Ishikawa (cell line): Measurements from ENCODE around the gene NCBP3.

Experiments
- CEBPB ChIP-seq: IDR thresholded peaks from 2 replicates; pipeline ENCODE4 v1.6.1; 2012
- CREB1 ChIP-seq: IDR thresholded peaks from 2 replicates; pipeline ENCODE4 v1.6.1; 2012; ENCODE audit warnings: low read depth
- EGR1 ChIP-seq: IDR thresholded peaks from 2 replicates; pipeline ENCODE4 v1.6.1; 2012
- EP300 ChIP-seq: IDR thresholded peaks from 2 replicates; pipeline ENCODE4 v1.6.1; 2012; ENCODE audit warnings: borderline replicate concordance
- FOXM1 ChIP-seq: IDR thresholded peaks from 2 replicates; pipeline ENCODE4 v1.6.1; 2012; ENCODE audit warnings: low read depth, borderline replicate concordance
- RAD21 ChIP-seq: IDR thresholded peaks from 2 replicates; pipeline ENCODE4 v1.6.1; 2012; ENCODE audit warnings: low read depth
- TAF1 ChIP-seq: IDR thresholded peaks from 2 replicates; pipeline ENCODE4 v1.6.1; 2012; ENCODE audit warnings: low read depth, mild to moderate bottlenecking
- TCF12 ChIP-seq: IDR thresholded peaks from 2 replicates; pipeline ENCODE4 v1.6.1; 2012; ENCODE audit warnings: low read depth
- USF1 ChIP-seq: IDR thresholded peaks from 2 replicates; pipeline ENCODE4 v1.6.1; 2012
- YY1 ChIP-seq: IDR thresholded peaks from 2 replicates; pipeline ENCODE4 v1.6.1; 2012; ENCODE audit warnings: low read depth
- ZBTB7A ChIP-seq: IDR thresholded peaks from 2 replicates; pipeline ENCODE4 v1.6.1; 2012; ENCODE audit warnings: low read depth
- TF ChIP-seq, protein P1 (sequence below): IDR thresholded peaks from 2 replicates; pipeline ENCODE4 v1.6.1; 2012
- TF ChIP-seq, protein P2 (sequence below): IDR thresholded peaks from 2 replicates; pipeline ENCODE4 v1.6.1; 2012; ENCODE audit warnings: low read depth, mild to moderate bottlenecking

DNA sequence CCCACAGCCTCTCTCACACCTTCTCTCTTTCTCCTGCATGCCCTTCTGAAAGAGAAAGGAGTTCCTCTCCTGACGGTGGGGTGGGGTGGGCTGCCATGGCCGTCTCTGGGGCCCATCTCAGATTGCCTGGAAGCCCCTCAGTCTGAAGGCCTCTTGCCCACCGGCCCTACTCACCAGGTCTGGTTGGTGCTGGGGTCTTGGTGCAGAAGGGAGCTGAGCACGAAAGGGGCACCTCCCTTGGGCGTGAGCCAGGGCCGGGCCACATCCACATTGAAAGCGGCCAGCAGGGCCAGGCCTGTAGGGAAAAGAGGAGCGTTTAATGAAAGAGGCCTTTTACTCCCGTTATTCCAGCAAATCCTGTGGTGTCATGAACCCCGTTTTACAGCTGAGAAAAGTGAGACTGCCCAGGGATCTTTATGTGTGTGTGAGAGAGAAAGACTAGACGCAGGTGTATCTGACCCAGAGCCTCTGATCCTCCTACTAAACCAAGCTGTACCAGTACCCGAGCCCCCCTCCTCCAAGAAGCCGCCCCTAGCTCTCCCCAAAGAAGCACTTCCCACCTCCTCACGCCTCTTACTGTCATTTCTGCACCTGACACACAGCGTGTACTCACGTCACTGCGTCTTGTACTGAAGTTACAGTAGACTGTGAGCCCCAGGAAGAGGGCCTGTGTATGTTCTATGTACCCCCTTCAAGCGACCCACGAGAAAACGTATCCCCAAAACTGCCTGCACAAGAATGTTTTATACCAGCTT lies 68.5 kb downstream of the NCBP3 start:
- TF ChIP-seq EP300, result no peak
- no peak for TF ChIP-seq TAF1
- TF ChIP-seq, protein P1, sequence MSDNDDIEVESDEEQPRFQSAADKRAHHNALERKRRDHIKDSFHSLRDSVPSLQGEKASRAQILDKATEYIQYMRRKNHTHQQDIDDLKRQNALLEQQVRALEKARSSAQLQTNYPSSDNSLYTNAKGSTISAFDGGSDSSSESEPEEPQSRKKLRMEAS, result no peak
- TF ChIP-seq CEBPB, result no peak
- no peak for TF ChIP-seq USF1
- TF ChIP-seq TCF12, result no peak
- TF ChIP-seq ZBTB7A, result no peak
- no peak for TF ChIP-seq RAD21
- TF ChIP-seq FOXM1, result no peak
- TF ChIP-seq, protein P2, sequence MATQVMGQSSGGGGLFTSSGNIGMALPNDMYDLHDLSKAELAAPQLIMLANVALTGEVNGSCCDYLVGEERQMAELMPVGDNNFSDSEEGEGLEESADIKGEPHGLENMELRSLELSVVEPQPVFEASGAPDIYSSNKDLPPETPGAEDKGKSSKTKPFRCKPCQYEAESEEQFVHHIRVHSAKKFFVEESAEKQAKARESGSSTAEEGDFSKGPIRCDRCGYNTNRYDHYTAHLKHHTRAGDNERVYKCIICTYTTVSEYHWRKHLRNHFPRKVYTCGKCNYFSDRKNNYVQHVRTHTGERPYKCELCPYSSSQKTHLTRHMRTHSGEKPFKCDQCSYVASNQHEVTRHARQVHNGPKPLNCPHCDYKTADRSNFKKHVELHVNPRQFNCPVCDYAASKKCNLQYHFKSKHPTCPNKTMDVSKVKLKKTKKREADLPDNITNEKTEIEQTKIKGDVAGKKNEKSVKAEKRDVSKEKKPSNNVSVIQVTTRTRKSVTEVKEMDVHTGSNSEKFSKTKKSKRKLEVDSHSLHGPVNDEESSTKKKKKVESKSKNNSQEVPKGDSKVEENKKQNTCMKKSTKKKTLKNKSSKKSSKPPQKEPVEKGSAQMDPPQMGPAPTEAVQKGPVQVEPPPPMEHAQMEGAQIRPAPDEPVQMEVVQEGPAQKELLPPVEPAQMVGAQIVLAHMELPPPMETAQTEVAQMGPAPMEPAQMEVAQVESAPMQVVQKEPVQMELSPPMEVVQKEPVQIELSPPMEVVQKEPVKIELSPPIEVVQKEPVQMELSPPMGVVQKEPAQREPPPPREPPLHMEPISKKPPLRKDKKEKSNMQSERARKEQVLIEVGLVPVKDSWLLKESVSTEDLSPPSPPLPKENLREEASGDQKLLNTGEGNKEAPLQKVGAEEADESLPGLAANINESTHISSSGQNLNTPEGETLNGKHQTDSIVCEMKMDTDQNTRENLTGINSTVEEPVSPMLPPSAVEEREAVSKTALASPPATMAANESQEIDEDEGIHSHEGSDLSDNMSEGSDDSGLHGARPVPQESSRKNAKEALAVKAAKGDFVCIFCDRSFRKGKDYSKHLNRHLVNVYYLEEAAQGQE, result no peak
- no peak for TF ChIP-seq YY1
- no peak for TF ChIP-seq EGR1
- no peak for TF ChIP-seq CREB1
